Middle frontal gyrus (tissue), 1 donor: Measurements from ENCODE around the gene OCA2.
A peak's percentile ranks its signal among the peaks of the same experiment; 100 is the strongest.
"Not testable (repeated sequence)": the region's sequence is repeated elsewhere in the genome, so short reads cannot be mapped to it uniquely, and the experiment has no call there.

Experiments used
- DNase-seq: peaks from one replicate; pipeline ENCODE4 v3.0.0-alpha.2; 2015; ENCODE audit warnings: low spot score; ENCODE audit errors: extremely low spot score

Gene OCA2

GRCh38 chr15:28121577-28121976 is 22.5 kb upstream of the OCA2 start:
- DNase-seq = not testable (repeated sequence)

DNA sequence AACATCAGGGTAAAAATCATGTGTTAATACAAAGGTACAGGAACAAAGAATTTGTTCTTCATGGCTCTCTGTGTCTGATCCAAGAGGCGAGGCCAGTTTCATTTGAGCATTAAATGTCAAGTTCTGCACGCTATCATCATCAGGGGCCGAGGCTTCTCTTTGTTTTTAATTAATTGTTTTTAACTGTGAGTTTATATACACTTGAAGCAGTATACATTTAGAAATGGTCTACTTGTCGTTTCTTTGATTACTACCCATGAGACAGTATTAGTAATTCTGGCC is 21.2 kb upstream of the OCA2 start:
- DNase-seq = no peak

DNA sequence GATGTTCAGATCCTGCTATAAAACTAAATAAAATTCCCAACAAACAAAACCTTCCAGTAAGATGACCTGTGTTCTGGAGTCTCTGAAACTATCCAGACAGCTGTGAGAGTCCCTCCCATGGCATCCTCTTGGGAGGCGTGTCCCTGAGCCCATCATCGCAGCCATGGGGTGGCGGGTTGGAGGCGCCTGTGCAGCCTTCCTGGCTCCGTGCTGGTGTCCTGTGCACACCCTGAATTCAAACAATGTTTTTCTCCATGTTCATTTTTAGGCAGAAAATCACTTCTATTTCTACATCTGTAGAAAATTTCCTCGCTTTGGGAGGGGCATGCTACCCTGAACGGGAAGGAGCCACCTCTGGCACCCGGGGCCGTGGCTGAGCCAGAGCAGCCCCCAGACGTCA is 19.4 kb upstream of the OCA2 start:
- DNase-seq = no peak

DNA sequence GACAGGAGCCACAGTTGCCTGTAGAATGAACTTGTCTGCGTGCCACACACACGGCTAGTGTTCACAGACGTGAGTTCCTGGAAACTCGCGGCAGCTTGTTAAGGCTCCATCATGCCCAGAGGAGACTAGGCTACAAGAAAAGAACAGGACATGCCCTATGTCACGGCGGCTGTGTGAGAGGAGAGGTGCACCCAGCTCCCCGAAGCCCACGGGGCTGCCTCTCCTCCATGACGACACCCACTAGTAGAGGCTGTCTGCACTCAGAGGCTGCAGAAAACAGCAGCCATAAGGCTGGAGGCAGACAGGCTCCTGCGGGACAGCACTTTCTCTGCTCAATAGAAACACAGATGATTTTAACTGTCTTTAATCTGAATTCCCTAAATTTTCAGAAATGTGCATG is 19.0 kb upstream of the OCA2 start:
- DNase-seq = no peak

GRCh38 chr15:28117432-28117990 is 18.4 kb upstream of the OCA2 start:
- no peak for DNase-seq

DNA sequence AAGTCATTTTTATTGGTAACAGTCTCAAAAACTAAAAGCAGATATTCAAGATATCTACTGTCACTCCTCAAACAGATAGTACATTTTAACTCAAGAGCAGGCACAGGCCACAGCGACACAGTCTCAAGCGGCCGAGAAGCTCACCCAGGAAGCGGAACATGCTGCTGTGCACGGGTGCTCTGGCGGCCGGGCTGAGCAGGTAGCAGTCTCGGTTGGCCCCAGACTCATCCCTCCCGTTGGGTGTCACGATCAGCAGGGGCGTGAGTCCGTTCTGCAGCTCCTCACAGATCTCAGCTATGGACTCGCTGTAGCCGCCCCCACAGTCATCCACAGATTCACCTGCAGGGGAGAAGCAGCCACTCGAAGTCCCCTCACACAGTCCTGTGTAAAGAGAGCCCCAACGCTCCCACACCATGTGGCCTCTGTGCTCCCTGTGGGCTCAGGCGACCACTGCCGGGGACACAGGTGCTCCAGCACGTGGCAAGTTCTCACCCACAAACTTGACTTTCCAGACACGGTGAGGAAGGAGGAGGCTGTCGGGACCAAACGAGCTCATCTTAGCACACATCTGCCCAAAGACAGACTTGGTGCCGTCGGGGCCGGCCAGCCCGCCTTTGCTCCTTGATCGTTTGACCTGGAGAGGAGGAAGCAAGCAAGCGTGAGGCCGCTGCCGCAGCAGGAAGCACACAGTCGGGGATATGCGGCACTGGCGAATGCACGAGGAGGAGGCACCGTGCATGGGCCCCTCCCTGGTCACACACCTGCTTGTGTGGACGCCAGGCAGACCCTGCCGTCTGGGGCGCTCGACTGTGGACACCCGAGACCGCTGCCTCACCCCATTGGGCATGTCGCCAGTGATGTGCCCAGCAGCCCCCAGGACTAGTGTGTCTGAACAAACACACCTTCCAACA is 17.7 kb upstream of the OCA2 start:
- no peak for DNase-seq

DNA sequence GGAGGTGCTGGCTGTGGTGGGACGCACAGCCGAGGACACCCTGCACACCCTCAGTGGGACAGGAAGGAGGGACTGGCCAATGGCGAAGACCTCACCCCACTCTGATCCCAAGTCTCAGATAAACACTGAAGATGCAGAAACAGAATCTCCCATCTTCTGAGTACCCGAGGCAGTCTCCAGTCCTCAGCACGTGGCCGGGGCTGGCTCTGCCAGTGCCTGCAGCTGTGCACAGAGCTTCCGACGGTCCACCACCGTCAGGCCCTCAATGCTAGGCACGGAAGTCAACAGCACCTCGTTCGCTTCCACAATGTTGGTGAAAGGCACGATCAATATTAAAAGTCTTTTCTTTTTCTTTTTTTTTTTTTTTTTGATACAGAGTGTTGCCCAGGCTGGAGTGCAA is 16.8 kb upstream of the OCA2 start:
- DNase-seq = no peak

- no peak for DNase-seq
Measured at GRCh38 chr15:28114721-28115622, 15.9 kb upstream of the OCA2 start.

DNA sequence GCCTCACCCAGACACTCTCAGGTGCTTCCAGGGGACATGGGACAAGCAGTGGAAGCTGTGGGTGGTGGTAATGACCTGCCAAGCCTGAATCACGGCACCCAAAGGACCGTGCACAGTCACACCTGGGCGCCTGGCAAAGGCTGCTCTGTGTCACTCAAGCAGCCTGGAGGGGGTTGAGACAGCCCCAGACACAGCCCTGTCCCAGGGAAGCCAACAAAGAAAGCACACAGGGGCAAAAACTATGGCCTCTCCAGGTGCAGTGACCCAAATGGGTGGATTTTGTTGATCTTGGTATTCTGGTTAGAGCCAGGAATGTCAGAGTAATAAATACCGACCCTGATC is 15.0 kb upstream of the OCA2 start:
- no peak for DNase-seq

GRCh38 chr15:28113394-28114113 is 14.4 kb upstream of the OCA2 start:
- peak; percentile 36 for DNase-seq

DNA sequence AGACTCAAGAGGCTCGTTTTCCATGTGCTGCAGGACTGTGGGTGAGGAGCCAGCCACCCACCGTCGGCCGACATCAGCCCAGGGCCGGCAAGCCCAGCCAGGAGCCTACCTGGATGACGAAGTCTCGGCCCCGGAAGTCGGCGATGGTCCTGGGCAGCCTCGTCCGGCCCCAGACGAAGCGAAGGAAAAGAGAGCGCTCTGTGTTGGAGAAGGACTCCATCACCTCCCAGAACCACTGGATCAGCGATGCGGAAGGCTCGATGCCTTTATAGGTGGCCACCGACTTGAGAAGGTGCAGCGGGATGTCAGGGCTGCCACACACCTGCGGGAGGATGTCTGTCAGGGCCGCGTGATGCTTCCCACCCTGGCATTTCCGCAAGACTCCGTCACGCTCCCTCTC is 13.8 kb upstream of the OCA2 start:
- DNase-seq = no peak

GRCh38 chr15:28112101-28112760 is 13.1 kb upstream of the OCA2 start:
- DNase-seq = no peak

GRCh38 chr15:28111543-28111942 is 12.4 kb upstream of the OCA2 start:
- DNase-seq = no peak

GRCh38 chr15:28110481-28110881 is 11.4 kb upstream of the OCA2 start:
- no peak for DNase-seq

DNA sequence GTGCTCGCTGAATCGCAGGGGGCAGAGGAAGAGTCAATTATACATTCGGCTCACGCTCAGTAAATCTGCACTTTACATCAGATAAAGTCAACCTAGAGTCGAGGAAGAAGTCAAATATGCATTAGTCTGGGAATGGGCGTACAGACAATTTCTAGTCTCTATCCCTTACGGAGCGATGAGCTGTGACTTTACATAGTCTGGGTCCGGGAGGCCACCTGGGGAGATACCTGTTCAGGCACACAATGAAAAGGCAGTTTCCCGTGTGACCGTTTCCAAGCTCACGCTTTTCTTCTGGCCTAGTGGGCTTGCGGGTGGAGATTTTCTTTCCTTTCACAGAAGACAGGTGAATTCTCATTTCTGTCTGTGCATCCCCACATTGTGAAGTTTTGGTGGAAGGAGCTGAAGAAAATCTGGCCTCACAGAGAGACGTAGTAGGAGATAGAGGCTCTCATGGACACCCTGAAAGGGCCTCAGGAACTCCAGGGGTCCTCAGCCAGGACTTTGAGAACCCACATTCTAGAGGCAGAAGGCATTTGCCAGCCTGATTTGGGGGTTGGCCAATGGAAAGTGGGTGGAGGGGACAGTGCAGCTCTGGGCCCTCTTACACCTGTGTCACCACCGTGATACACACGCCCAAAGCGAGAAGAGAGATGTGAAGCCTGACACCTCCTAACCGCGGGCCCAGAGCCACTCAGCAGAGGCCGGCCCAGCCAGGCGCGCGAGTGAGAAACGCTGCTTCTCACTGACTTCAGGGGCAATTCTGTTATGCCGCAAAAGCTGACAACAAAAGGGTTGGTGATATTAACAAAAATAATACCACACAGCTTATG is 10.7 kb upstream of the OCA2 start:
- no peak for DNase-seq

DNA sequence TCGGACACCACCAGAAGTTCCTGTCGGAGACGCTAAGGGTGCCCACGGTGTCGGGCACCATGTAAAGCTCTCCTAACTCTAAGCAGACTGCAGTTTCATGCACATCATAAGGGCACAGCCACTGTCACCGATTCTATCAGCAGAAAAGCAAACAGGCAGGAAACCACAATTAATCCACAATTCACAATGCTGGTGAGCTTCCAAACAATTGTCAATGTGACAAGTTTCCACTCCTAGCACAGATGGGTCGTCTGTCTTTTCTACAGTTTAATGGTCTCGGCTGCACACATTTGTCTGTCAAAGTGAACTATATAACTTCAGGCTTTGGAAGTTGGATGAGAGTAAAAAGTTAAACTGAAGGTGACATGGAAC is 8.8 kb upstream of the OCA2 start:
- no peak for DNase-seq

DNA sequence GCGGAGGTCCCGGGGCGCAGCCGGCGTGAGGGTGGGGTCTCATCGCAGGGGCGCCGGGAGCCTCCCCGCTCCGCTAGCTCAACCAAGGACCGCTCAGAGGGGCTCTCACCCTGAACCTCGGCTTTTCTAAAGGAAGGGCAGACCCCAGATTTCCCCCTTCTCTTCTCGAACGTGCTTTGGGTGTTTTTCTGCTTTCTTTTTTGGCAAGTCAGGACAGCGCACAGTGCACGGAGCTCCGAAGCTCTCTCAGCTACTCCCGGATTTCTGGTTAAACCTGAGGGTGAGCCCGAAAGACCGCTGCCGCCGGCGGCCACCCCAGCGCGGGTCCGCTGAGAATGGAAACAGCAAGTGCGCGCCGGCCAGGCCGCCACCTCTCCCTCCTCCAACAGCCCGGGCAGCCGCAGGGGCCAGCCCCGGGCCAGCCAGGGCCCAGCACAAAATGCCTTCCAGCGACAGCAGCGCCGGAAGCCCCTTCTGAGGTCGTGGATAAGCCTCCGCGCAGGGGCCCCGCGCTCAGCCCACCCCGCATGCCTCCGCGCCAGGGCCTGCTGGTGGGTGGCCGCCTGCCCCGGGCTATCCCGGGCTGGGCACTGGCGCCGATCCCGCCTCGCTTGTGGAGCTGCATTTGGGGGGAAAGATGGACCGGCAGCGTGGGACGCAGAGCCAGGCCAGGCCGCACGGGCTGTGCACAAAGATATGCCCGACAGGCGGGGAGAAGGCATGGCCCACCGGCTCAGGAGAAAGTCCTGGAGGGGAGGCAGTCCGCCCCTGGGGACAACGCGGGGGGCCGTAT is 8.2 kb upstream of the OCA2 start:
- no peak for DNase-seq

GRCh38 chr15:28106294-28107110 is 7.4 kb upstream of the OCA2 start:
- no peak for DNase-seq

GRCh38 chr15:28105793-28106192 is 6.7 kb upstream of the OCA2 start:
- no peak for DNase-seq
